ENCODE measurements around the gene ZDHHC8.
A peak's percentile ranks its signal among the peaks of the same experiment; 100 is the strongest.

The ZDHHC8 gene

GRCh38 chr22:20131597-20131858 is at the start of gene ZDHHC8:
Gene ZDHHC8, plus strand, starts transcription at chr22:20131804. Its CDS starts 144 bp downstream, at chr22:20131948.
- DNase-seq (ENCODE audit: low read depth in 2 of 2) = peak in 1 of 2 donors; percentile 56

- DNase-seq (ENCODE audit: low read depth in 2 of 2) = no peak
Measured at GRCh38 chr22:20083157-20083890, 48.3 kb upstream of the ZDHHC8 start.

GRCh38 chr22:20083891-20084546 is 47.6 kb upstream of the ZDHHC8 start:
- DNase-seq (ENCODE audit: low read depth in 2 of 2) = no peak

- no peak for DNase-seq (ENCODE audit: low read depth in 2 of 2)
Measured at GRCh38 chr22:20084547-20085413, 46.8 kb upstream of the ZDHHC8 start.

DNA sequence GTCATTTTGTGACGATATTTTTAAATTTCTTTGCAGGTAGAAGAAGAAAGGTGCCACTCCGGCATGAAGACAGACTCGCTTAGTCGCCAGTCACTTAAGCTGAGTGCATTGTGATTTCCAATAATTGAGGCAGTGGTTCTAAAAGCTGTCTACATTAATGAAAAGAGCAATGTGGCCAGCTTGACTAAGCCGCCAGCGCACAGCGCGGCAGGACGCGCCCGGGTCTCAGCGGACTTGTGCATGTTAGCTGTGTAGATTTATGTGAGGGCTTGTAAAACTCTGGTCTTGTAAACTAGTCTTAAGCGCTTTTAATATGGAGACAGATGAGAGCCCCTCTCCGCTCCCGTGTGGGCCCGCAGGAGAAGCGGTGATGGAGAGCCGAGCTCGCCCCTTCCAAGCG is 46.0 kb upstream of the ZDHHC8 start:
- no peak for DNase-seq (ENCODE audit: low read depth in 2 of 2)

GRCh38 chr22:20086101-20086599 is 45.5 kb upstream of the ZDHHC8 start:
- DNase-seq (ENCODE audit: low read depth in 2 of 2) = no peak

GRCh38 chr22:20086763-20087162 is 44.8 kb upstream of the ZDHHC8 start:
- DNase-seq (ENCODE audit: low read depth in 2 of 2) = no peak

DNA sequence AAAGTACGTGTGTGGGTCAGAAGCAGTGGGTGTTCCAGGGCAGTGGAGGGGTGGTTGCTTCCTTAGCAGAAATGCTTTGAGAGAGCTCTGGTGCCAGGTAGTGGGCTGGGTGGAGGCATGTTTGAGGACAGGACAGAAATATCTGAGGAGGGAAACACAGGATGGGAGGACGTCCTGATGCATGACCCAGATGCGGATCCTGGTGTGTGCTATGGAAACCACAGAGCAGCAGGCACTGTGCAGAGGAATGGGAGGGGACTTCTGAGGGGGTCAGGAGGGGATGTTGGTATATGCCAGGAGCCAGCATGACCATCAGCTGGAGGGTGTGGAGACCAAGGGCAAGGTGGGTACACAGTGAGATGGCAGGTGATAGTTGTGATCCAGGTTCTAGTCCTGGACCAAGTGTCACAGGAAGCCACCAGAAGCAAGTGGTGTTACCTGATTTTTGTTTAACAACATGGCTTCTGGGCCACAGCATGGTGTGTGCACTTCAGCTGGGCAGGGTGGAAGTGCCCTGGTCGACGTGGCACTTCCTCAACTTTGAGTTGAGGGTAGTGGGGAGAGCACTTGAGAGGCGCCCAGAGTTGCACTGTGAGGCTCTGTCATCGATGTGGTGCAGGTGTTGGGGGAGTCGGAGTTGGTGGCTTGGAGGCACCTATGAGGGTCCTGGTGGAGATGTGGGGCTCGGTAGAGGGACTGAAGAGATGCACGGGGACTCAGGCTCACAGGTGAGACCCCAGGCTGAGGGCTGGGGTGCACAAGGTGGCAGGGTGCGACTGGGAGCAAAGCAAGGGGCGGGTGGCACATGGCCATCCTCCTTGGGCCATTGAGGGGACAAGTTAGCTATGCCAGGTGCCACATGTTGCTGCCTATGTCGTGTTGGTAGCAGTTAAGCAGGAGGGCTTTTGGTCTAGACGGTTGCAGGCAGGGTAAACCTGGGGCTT is 44.0 kb upstream of the ZDHHC8 start:
- DNase-seq (ENCODE audit: low read depth in 2 of 2) = no peak

DNA sequence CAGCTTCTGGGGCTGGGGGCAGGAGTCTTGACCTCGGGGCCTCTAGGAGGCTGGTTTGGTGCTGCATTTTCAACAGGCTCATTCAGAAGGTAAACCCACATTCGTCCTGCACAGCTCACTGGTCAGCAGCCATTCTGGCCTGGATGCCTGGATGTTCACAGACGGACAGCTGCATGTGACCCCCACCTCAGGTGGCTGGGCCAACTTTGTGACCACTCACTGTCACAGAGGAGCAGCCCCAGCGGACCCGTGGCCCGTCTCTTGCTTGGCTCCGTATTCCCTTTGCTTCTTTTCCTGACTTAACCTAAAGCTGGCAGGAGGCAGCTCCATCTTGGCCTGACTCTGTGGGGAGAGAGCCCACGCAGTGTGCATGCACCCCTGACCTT is 43.3 kb upstream of the ZDHHC8 start:
- DNase-seq (ENCODE audit: low read depth in 2 of 2) = no peak

DNA sequence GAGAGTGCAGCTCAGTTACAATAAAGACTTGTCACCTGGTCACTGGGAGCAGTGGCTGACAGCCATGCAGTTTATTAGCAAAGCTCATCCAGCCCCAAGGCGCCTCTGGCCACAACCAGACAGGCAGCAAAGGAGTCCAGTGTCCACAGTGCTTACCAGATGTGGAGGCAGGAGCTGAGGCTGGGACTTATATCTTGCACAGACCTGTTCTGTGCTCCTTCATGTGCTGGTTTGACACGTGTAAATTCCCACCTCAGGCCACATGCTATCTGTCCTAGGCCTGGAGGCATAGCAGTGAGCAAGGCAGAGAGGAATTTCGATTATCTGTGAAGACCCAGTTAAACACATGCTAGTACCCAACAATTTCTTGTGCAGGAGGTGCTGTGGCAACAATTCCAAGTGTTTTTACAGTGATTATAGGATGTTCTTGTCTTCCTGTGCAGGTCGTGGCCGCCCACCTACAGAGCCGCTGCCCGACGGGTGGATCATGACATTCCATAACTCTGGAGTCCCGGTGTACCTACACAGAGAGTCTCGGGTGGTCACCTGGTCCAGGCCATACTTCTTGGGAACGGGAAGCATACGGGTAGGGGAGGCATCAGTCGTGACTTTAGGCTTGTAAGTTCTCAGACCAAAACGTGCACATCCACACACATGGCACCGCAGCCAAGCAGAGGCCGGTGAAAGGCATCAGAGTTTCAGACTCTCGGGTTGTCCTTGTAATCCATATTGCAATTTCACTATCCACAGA is 42.2 kb upstream of the ZDHHC8 start:
- DNase-seq (ENCODE audit: low read depth in 2 of 2) = no peak

DNA sequence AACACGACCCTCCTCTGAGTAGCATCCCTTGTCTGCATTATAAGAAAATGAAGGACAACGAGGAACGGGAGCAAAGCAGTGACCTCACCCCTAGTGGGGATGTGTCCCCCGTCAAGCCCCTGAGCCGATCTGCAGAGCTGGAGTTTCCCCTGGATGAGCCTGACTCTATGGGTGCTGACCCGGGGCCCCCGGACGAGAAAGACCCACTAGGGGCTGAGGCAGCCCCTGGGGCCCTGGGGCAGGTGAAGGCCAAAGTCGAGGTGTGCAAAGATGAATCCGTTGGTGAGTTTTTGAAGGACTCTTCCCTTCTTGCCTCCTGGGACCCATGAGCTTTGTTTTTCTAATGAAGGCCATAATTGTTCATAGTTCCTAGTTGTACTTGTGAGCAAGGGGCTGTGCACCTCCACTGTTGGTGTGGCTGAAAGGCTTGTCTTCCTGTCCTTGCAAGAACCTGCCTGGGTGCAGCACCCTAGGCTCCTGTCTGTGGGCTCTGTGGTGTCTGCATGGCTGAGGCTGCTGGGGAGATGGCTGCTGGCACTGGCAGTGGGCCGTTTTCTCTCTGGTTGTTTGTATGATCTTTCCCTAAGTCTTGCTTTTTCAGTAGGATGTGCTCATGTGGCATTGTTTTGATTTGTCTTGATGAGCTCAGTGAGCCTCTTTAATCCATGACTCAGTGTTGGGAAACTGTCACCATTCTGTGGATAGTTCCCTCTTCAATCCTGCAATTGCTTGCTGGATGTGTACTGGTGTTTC is 41.5 kb upstream of the ZDHHC8 start:
- no peak for DNase-seq (ENCODE audit: low read depth in 2 of 2)

DNA sequence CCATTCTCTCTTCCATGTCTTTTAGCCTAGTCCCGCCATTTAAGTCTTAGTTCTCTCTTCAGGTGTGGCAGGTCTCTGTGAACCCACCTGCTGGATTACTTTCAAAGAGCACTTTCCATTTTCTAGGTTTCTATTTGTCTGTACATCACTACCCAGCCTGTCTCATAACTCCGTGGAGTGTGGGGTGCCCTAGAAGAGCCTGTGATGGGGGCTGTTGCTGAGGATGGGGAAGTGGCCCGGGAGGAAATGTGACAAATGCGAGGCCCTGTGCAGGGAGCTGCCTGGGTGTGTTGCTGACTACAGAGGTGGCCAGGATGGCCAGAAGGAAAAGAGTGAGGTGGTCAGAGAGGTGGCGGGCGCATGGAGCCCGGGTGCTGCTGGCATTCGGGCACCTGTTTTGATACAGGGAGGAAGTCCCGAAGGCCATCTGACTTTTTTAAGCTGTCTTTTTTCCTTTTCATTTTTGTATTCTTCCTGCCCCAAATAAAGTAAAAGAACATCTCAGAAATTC is 40.8 kb upstream of the ZDHHC8 start:
- no peak for DNase-seq (ENCODE audit: low read depth in 2 of 2)

- no peak for DNase-seq (ENCODE audit: low read depth in 2 of 2)
Measured at GRCh38 chr22:20091690-20092476, 39.7 kb upstream of the ZDHHC8 start.

GRCh38 chr22:20092477-20092854 is 39.1 kb upstream of the ZDHHC8 start:
- no peak for DNase-seq (ENCODE audit: low read depth in 2 of 2)

DNA sequence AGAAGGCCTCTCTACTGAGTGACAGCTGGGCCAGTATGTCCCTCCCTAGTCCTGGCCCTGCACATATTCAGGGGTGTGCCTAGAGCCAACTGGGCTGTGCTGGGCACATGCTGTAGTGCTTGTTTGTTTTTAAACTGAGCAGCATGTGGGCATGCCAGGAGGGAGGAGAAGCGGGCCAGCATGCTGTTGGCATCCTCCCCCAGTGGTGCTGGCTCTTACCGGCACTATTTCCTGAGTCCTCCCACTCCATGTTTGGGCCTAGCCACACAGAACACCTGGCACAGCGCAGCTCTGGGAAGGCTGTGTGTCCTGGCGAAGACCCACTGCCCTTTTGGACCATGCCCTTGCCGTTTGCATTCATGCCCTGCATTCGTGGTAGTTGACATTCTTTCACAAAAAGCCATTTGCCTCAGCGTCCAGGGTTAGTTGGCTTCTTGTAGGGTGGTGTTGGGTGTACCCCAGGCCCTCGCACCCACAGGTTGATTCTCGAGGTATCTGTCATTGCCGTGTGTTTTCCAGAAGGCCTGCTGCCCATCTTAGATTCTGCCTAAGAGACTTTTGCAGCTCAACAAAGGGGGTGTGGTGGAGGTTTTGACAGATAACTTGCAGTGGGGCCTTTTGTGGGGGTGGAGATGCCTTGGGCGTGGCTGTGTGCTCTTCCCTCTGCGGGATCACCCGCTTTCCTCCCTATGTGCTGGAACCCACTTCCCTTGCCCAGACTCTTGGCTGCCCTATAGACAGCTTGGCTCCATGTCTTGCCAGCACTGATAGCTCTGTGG is 38.0 kb upstream of the ZDHHC8 start:
- DNase-seq (ENCODE audit: low read depth in 2 of 2) = no peak

GRCh38 chr22:20094197-20094807 is 37.3 kb upstream of the ZDHHC8 start:
- no peak for DNase-seq (ENCODE audit: low read depth in 2 of 2)

- no peak for DNase-seq (ENCODE audit: low read depth in 2 of 2)
Measured at GRCh38 chr22:20095521-20095920, 36.1 kb upstream of the ZDHHC8 start.

All from stimulated activated CD8-positive, alpha-beta memory T cell treated with anti-CD3 and anti-CD28 coated beads, Interleukin-7, amount 100 ng/mL, for 4 hours (primary cell).